Measurements from ENCODE around the gene EEA1.

Gene EEA1

GRCh38 chr12:92890601-92891106, 38.4 kb downstream of the EEA1 start:
- no peak for DNase-seq (ENCODE audit: low read depth in 2 of 3, low spot score in 1 of 3)

- DNase-seq (ENCODE audit: low read depth in 2 of 3, low spot score in 1 of 3) = no peak
Measured at GRCh38 chr12:92886131-92886530, 43.0 kb downstream of the EEA1 start.

- no peak for DNase-seq (ENCODE audit: low read depth in 2 of 3, low spot score in 1 of 3)
Measured at GRCh38 chr12:92879698-92880322, 49.3 kb downstream of the EEA1 start.

- DNase-seq (ENCODE audit: low read depth in 2 of 3, low spot score in 1 of 3) = no peak
Measured at GRCh38 chr12:92877904-92878303, 51.2 kb downstream of the EEA1 start.

GRCh38 chr12:92876496-92876895, 52.6 kb downstream of the EEA1 start:
- DNase-seq (ENCODE audit: low read depth in 2 of 3, low spot score in 1 of 3) = no peak

GRCh38 chr12:92871116-92871515, 58.0 kb downstream of the EEA1 start:
- no peak for DNase-seq (ENCODE audit: low read depth in 2 of 3, low spot score in 1 of 3)

GRCh38 chr12:92866418-92866817, 62.7 kb downstream of the EEA1 start:
- no peak for DNase-seq (ENCODE audit: low read depth in 2 of 3, low spot score in 1 of 3)

- DNase-seq (ENCODE audit: low read depth in 2 of 3, low spot score in 1 of 3) = no peak
Measured at GRCh38 chr12:92863251-92863650, 65.8 kb downstream of the EEA1 start.

GRCh38 chr12:92861381-92861780, 67.7 kb downstream of the EEA1 start:
- DNase-seq (ENCODE audit: low read depth in 2 of 3, low spot score in 1 of 3) = no peak

- no peak for DNase-seq (ENCODE audit: low read depth in 2 of 3, low spot score in 1 of 3)
Measured at GRCh38 chr12:92860521-92860920, 68.6 kb downstream of the EEA1 start.

GRCh38 chr12:92859650-92860386, 69.3 kb downstream of the EEA1 start:
- no peak for DNase-seq (ENCODE audit: low read depth in 2 of 3, low spot score in 1 of 3)

GRCh38 chr12:92857818-92858217, 71.3 kb downstream of the EEA1 start:
- no peak for DNase-seq (ENCODE audit: low read depth in 2 of 3, low spot score in 1 of 3)

GRCh38 chr12:92854344-92854743, 74.8 kb downstream of the EEA1 start:
- DNase-seq (ENCODE audit: low read depth in 2 of 3, low spot score in 1 of 3) = no peak

GRCh38 chr12:92848740-92849139, 80.4 kb downstream of the EEA1 start:
- DNase-seq (ENCODE audit: low read depth in 2 of 3, low spot score in 1 of 3) = no peak

GRCh38 chr12:92847368-92847767, 81.7 kb downstream of the EEA1 start:
- no peak for DNase-seq (ENCODE audit: low read depth in 2 of 3, low spot score in 1 of 3)

GRCh38 chr12:92845329-92845728, 83.8 kb downstream of the EEA1 start:
- no peak for DNase-seq (ENCODE audit: low read depth in 2 of 3, low spot score in 1 of 3)

GRCh38 chr12:92844151-92844763, 84.8 kb downstream of the EEA1 start:
- no peak for DNase-seq (ENCODE audit: low read depth in 2 of 3, low spot score in 1 of 3)

- DNase-seq (ENCODE audit: low read depth in 2 of 3, low spot score in 1 of 3) = no peak
Measured at GRCh38 chr12:92829686-92830282, 99.3 kb downstream of the EEA1 start.

GRCh38 chr12:92828565-92828964, 100.5 kb downstream of the EEA1 start:
- DNase-seq (ENCODE audit: low read depth in 2 of 3, low spot score in 1 of 3) = no peak

GRCh38 chr12:92827836-92828431, 101.2 kb downstream of the EEA1 start:
- peak in 2 of 3 donors; percentile 9 to 20 for DNase-seq (ENCODE audit: low read depth in 2 of 3, low spot score in 1 of 3)

GRCh38 chr12:92821142-92821541, 108.0 kb downstream of the EEA1 start:
- DNase-seq (ENCODE audit: low read depth in 2 of 3, low spot score in 1 of 3) = no peak

Measured in stimulated activated CD4-positive, alpha-beta T cell treated with anti-CD3 and anti-CD28 coated beads, Interleukin-12 subunit alpha, Interleukin-12 subunit beta, amount 100 ng/mL, for 48 hours (primary cell).